Measurements from ENCODE around the gene ZBTB44.
"Not testable (repeated sequence)": the region's sequence is repeated elsewhere in the genome, so short reads cannot be mapped to it uniquely, and the experiment has no call there.

Gene ZBTB44

DNA sequence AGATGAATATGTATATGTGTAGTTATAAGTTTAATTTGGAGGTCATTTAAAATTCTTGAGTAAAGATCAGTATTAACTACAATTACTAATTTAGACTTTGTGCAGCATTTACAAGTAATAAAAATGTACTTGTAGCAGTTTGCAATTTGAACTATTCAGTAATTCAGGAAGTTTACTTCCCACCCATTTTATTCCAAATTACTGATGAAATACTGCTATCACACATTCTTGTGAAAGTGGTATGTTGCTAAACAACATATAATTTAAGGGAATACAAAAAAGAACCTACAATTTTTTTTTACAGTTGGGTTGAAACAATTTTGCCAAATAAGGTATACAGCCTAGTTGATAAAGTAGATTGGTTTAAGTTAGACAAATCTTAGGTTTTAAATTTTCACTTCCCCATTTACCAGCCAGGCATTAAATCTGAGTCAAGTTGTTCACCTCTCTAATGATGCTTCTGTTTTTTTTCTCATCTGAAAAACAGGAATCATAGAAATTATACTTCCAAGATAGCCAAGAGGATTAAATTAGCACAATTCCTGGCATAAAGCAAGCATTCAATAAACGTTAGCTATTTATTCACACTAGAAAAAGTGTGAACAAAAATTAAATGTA, 45.3 kb downstream of the ZBTB44 start:
- TF ChIP-seq, protein P1, sequence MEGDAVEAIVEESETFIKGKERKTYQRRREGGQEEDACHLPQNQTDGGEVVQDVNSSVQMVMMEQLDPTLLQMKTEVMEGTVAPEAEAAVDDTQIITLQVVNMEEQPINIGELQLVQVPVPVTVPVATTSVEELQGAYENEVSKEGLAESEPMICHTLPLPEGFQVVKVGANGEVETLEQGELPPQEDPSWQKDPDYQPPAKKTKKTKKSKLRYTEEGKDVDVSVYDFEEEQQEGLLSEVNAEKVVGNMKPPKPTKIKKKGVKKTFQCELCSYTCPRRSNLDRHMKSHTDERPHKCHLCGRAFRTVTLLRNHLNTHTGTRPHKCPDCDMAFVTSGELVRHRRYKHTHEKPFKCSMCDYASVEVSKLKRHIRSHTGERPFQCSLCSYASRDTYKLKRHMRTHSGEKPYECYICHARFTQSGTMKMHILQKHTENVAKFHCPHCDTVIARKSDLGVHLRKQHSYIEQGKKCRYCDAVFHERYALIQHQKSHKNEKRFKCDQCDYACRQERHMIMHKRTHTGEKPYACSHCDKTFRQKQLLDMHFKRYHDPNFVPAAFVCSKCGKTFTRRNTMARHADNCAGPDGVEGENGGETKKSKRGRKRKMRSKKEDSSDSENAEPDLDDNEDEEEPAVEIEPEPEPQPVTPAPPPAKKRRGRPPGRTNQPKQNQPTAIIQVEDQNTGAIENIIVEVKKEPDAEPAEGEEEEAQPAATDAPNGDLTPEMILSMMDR (IDR thresholded peaks at IDR 0.05; ENCODE audit: low read depth, low read length) = no peak
- H3K9me3 ChIP-seq = no peaks in the 10 kb centered on the region
- H3K4me3 ChIP-seq (ENCODE audit: low read depth, low read length) = no peak overlapping the region
- H3K36me3 ChIP-seq = 0 out of 2 replicates have a peak, but pooled peaks cover 4% of the 10 kb centered on the region
- H3K4me1 ChIP-seq = no peaks in the 10 kb centered on the region
- H3K27me3 ChIP-seq = no peaks in the 10 kb centered on the region
- DNase-seq = no peak

DNA sequence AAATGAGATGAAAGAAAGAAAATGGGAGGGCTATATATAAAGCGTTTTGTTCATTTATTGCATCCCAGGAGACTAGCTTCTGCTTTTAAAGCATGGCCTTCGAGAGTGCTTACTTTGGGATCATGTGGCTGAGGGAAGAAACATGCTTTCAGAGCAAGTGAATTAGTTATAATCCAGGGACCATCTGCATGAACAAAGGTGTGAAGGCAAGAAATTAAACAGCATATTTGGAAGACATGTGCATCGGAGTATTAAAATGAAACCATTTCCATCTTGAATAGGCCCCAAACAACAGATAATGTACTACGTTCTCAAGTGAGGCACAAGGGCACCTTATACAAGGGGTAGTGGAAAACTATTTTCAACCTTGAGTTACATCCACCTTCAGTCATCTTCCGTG, 51.4 kb downstream of the ZBTB44 start:
- Histone ChIP-seq H3K9me3 (no peaks in the 10 kb centered on the region), H3K27me3 (no peaks in the 10 kb centered on the region), H3K4me1 (no peaks in the 10 kb centered on the region), H3K4me3 (ENCODE audit: low read depth, low read length) (no peak overlapping the region), H3K36me3 (peaks cover 16% of the 10 kb centered on the region)
- TF ChIP-seq, protein P1 (IDR thresholded peaks at IDR 0.05; ENCODE audit: low read depth, low read length) = no peak
- DNase-seq = no peak

DNA sequence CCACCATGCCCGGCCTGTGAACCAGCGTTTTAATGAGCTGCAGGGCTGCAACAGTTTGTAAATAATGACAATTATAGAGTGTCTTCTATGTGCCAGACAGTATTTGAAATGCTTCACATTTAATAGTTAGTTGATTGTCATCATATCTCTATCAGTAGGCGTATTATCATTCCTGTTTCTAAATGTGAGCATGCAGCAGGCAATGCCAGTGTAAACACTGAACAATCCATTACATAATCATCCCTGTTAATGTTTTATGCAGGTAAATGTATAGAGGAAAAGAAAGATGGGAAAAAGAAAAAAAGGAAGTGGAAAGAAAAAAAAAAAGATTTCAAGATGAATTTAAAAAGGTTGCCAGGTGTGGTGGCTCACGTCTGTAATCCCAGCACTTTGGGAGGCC, 52.3 kb downstream of the ZBTB44 start:
- no peak for DNase-seq
- no peaks in the 10 kb centered on the region for H3K27me3 ChIP-seq
- H3K4me1 ChIP-seq = no peaks in the 10 kb centered on the region
- H3K4me3 ChIP-seq (ENCODE audit: low read depth, low read length) = no peak overlapping the region
- peaks cover 16% of the 10 kb centered on the region for H3K36me3 ChIP-seq
- no peaks in the 10 kb centered on the region for H3K9me3 ChIP-seq
- TF ChIP-seq, protein P1 (IDR thresholded peaks at IDR 0.05; ENCODE audit: low read depth, low read length) = no peak

DNA sequence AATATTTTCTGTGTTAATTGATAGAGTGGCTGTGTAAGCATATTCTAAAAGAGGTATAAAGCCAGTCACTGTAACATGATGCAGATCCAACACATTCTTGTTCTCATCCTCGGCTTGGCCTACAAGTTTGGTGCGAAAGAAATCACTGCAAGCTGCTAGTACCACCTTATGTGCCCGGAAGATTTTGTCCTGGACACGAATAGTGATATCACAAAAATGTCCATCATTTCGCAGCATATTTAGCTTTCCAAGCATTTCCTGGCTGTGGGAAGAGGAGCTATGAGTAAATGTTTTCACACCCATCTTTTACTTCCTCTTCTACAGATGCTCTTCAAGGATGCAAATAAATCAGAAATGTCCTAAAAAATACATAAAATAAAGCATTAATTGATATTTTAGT, 53.1 kb downstream of the ZBTB44 start:
- H3K36me3 ChIP-seq = peaks cover 16% of the 10 kb centered on the region
- no peaks in the 10 kb centered on the region for H3K27me3 ChIP-seq
- TF ChIP-seq, protein P1 (IDR thresholded peaks at IDR 0.05; ENCODE audit: low read depth, low read length) = no peak
- no peak for DNase-seq
- no peaks in the 10 kb centered on the region for H3K9me3 ChIP-seq
- H3K4me1 ChIP-seq = no peaks in the 10 kb centered on the region
- H3K4me3 ChIP-seq (ENCODE audit: low read depth, low read length) = no peak overlapping the region

DNA sequence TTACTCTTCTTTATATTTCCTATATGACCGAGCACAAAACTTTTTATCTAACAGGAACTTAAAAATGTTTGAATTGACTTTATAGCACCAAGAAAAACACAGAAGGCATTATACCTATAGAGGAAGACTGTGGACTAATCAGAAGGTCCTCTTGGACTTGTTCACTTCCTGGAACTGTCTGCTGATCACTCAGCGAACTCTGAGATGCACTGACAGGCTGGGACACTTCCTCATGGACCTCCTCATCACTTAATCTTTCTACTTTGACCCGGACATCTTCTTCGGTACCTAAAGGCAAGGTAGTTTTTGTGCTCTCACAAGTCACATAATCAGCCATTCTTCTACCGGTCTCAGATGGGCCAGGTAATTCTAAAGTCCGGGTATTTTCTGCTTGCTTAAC, 54.0 kb downstream of the ZBTB44 start:
- Histone ChIP-seq H3K36me3 (peaks cover 12% of the 10 kb centered on the region), H3K4me1 (no peaks in the 10 kb centered on the region), H3K27me3 (no peaks in the 10 kb centered on the region), H3K9me3 (no peaks in the 10 kb centered on the region), H3K4me3 (ENCODE audit: low read depth, low read length) (no peak overlapping the region)
- no peak for DNase-seq
- TF ChIP-seq, protein P1 (IDR thresholded peaks at IDR 0.05; ENCODE audit: low read depth, low read length) = no peak

DNA sequence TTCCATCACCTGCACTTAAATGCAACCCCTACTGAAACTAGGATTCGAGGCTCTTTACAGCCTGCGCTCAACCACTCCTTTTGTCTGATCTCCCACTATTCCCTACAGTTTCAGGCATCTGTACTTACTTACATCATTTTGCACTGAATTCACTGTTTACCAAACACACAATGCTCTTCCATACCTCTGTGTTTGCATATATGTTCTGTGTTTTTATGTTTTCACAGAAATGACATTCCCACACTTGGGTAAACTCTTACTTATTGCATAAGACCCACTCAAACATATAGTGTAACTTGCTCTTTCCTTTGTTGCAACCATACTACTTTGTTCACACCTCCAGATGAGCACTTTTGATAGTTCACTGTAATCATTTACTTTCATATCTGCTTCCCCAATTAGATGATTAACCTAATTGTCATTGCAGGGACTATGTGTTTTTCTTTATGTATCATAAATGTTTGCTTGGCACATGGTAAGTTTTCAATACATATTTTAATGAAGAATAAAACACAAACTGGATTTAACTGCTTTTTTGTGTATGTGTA, 54.6 kb downstream of the ZBTB44 start:
- no peaks in the 10 kb centered on the region for H3K27me3 ChIP-seq
- DNase-seq = no peak
- H3K4me1 ChIP-seq = no peaks in the 10 kb centered on the region
- H3K9me3 ChIP-seq = no peaks in the 10 kb centered on the region
- peaks cover 12% of the 10 kb centered on the region for H3K36me3 ChIP-seq
- TF ChIP-seq, protein P1 (IDR thresholded peaks at IDR 0.05; ENCODE audit: low read depth, low read length) = no peak
- no peak overlapping the region for H3K4me3 ChIP-seq (ENCODE audit: low read depth, low read length)

DNA sequence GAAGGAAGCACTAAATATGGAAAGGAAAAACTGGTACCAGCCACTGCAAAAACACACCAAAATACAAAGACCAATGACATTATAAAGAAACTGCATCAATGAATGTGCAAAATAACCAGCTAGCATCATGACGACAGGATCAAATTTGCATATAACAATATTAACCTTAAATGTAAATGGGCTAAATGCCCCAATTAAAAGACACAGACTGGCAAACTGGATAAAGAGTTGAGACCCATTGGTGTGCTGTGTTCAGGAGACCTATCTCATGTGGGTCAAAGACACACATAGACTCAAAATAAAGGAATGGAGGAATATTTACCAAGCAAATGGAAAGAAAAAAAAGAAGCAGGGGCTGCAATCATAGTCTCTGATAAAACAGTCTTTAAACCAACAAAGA, 63.0 kb downstream of the ZBTB44 start:
- not testable (repeated sequence) for DNase-seq; H3K9me3 ChIP-seq; H3K4me1 ChIP-seq; H3K4me3 ChIP-seq (ENCODE audit: low read depth, low read length); H3K27me3 ChIP-seq; H3K36me3 ChIP-seq

DNA sequence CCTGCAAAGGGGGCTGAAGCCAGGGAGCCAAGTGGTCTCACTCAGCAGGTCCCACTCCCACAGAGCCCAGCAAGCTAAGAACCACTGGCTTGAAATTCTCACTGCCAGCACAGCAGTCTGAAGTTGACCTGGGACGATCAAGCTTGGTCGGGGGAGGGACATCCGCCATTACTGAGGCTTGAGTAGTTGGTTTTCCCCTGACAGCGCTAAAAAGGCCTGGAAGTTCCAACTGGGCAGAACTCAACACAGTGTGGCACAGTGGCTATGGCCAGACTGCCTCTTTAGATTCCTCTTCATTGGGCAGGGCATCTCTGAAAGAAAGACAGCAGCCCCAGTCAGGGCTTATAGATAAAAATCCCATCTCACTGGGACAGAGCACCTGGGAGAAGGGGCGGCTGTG, 64.8 kb downstream of the ZBTB44 start:
- not testable (repeated sequence) for DNase-seq; H3K36me3 ChIP-seq; H3K4me3 ChIP-seq (ENCODE audit: low read depth, low read length); H3K9me3 ChIP-seq; H3K27me3 ChIP-seq; H3K4me1 ChIP-seq

All from BE2C (cell line).